ENCODE results near the gene MMEL1. TPM values are rescaled to one million over a fixed set of nuclear protein-coding genes. Genes with fewer than 3 reads are reported as not detected.
"Not testable (repeated sequence)": the region's sequence is repeated elsewhere in the genome, so short reads cannot be mapped to it uniquely, and the experiment has no call there.

The MMEL1 gene
- 1 to 10 TPM in 1 of 4 donors, under 1 TPM in 2, not detected in 1; 0.78 to 1.7 (median 0.80) TPM for total RNA-seq

- WGBS: 81% methylated on average over 10 of the region's 16 CpGs
- no peak within 1 kb of the TSS for H3K4me3 ChIP-seq
- H3K4me1 ChIP-seq: peaks cover 4 to 22% (median 16%) of the 10 kb centered on the region in 4 donors
- H3K27me3 ChIP-seq: peaks cover 0 to 94% (median 50%) of the 10 kb centered on the region in 4 donors
- no peak for DNase-seq (ENCODE audit: extremely low spot score)
- no peak within 1 kb of the TSS for H3K27ac ChIP-seq (replicated peaks in 1 of 4)
- peaks cover 0 to 5% (median 0%) of the 10 kb centered on the region in 4 donors for H3K9me3 ChIP-seq
- TF ChIP-seq EP300 (IDR thresholded peaks at IDR 0.05) (no peak), POLR2AphosphoS5 (IDR thresholded peaks at IDR 0.05) (no peak), CTCF (IDR thresholded peaks at IDR 0.05) (no peak), POLR2A (IDR thresholded peaks at IDR 0.05; ENCODE audit: low read depth) (no peak)
- no peaks in the 10 kb centered on the region for H3K36me3 ChIP-seq
- intact Hi-C loops (cut with DNase I): no loop called here
These were observed at the start of gene MMEL1 for GRCh38 chr1:2632561-2633361. MMEL1 (minus strand) TSS chr1:2633016; CDS start chr1:2629484, 3,532 bp downstream.

GRCh38 chr1:2676726-2677125 lies 43.9 kb upstream of the MMEL1 start:
- no CpG with 5 or more reads among the region's 10 CpGs for WGBS
- H3K4me1 ChIP-seq; intact Hi-C loops (cut with DNase I): not testable (repeated sequence)

GRCh38 chr1:2671656-2672055 lies 38.8 kb upstream of the MMEL1 start:
- intact Hi-C loops (cut with DNase I); H3K27me3 ChIP-seq; H3K27ac ChIP-seq (replicated peaks in 1 of 4); H3K4me3 ChIP-seq; DNase-seq (ENCODE audit: extremely low spot score); H3K9me3 ChIP-seq; H3K4me1 ChIP-seq; H3K36me3 ChIP-seq: not testable (repeated sequence)
- WGBS: 64% methylated on average over 7 of the region's 11 CpGs

More at GRCh38 chr1:2676726-2677125, 43.9 kb upstream of the MMEL1 start:
- H3K27ac ChIP-seq (replicated peaks in 1 of 4); H3K4me3 ChIP-seq; H3K9me3 ChIP-seq; H3K36me3 ChIP-seq; H3K27me3 ChIP-seq; DNase-seq (ENCODE audit: extremely low spot score): not testable (repeated sequence)

GRCh38 chr1:2659806-2660205 lies 27.0 kb upstream of the MMEL1 start:
- H3K4me3 ChIP-seq; DNase-seq (ENCODE audit: extremely low spot score); H3K9me3 ChIP-seq; H3K27me3 ChIP-seq; H3K4me1 ChIP-seq; H3K36me3 ChIP-seq; H3K27ac ChIP-seq (replicated peaks in 1 of 4); intact Hi-C loops (cut with DNase I): not testable (repeated sequence)
- 57% methylated on average over 7 of the region's 8 CpGs for WGBS

- 84% methylated on average over 8 of the region's 10 CpGs for WGBS
- DNase-seq (ENCODE audit: extremely low spot score); intact Hi-C loops (cut with DNase I): not testable (repeated sequence)
These were observed 25.1 kb upstream of the MMEL1 start for GRCh38 chr1:2657909-2658308.

GRCh38 chr1:2657124-2657523 lies 24.3 kb upstream of the MMEL1 start:
- H3K9me3 ChIP-seq; H3K27ac ChIP-seq (replicated peaks in 1 of 4); H3K4me3 ChIP-seq; DNase-seq (ENCODE audit: extremely low spot score); H3K36me3 ChIP-seq; intact Hi-C loops (cut with DNase I); H3K4me1 ChIP-seq: not testable (repeated sequence)
- peaks cover 0 to 36% (median 0%) of the 10 kb centered on the region in 4 donors for H3K27me3 ChIP-seq
- WGBS: 64% methylated on average over 6 of the region's 12 CpGs

More at GRCh38 chr1:2657909-2658308, 25.1 kb upstream of the MMEL1 start:
- H3K36me3 ChIP-seq; H3K4me3 ChIP-seq; H3K9me3 ChIP-seq; H3K27ac ChIP-seq (replicated peaks in 1 of 4); H3K4me1 ChIP-seq: not testable (repeated sequence)
- peaks cover 0 to 28% (median 0%) of the 10 kb centered on the region in 4 donors for H3K27me3 ChIP-seq

GRCh38 chr1:2655598-2656434 lies 23.0 kb upstream of the MMEL1 start:
- WGBS: 32% methylated on average over 16 of the region's 16 CpGs
- H3K9me3 ChIP-seq; H3K27ac ChIP-seq (replicated peaks in 1 of 4); DNase-seq (ENCODE audit: extremely low spot score); H3K4me3 ChIP-seq; H3K4me1 ChIP-seq; H3K36me3 ChIP-seq; intact Hi-C loops (cut with DNase I): not testable (repeated sequence)
- H3K27me3 ChIP-seq: peaks cover 0 to 48% (median 0%) of the 10 kb centered on the region in 4 donors

- H3K4me1 ChIP-seq; DNase-seq (ENCODE audit: extremely low spot score); H3K9me3 ChIP-seq; H3K36me3 ChIP-seq; intact Hi-C loops (cut with DNase I); H3K4me3 ChIP-seq; H3K27ac ChIP-seq (replicated peaks in 1 of 4): not testable (repeated sequence)
- H3K27me3 ChIP-seq: peaks cover 0 to 56% (median 0%) of the 10 kb centered on the region in 4 donors
- WGBS: 41% methylated on average over 14 of the region's 14 CpGs
These were observed 21.7 kb upstream of the MMEL1 start for GRCh38 chr1:2654443-2654948.

GRCh38 chr1:2653741-2654442 lies 21.1 kb upstream of the MMEL1 start:
- H3K4me3 ChIP-seq; H3K36me3 ChIP-seq; intact Hi-C loops (cut with DNase I); H3K27ac ChIP-seq (replicated peaks in 1 of 4); DNase-seq (ENCODE audit: extremely low spot score); H3K4me1 ChIP-seq; H3K9me3 ChIP-seq: not testable (repeated sequence)
- whole genome bisulfite sequencing: 41% methylated on average over 14 of the region's 14 CpGs
- H3K27me3 ChIP-seq: peaks cover 0 to 56% (median 0%) of the 10 kb centered on the region in 4 donors

- not testable (repeated sequence) for DNase-seq (ENCODE audit: extremely low spot score)
These were observed 20.2 kb upstream of the MMEL1 start for GRCh38 chr1:2652926-2653571.

More at GRCh38 chr1:2652926-2653571, 20.2 kb upstream of the MMEL1 start:
- H3K27ac ChIP-seq (replicated peaks in 1 of 4); H3K4me3 ChIP-seq; H3K4me1 ChIP-seq; intact Hi-C loops (cut with DNase I); H3K36me3 ChIP-seq: not testable (repeated sequence)
- Histone ChIP-seq H3K9me3 (peaks cover 0 to 10% (median 7%) of the 10 kb centered on the region in 4 donors), H3K27me3 (peaks cover 0 to 56% (median 0%) of the 10 kb centered on the region in 4 donors)
- WGBS: 37% methylated on average over 12 of the region's 12 CpGs
